ENCODE measurements around the gene CDC5L.
A peak's percentile ranks its signal among the peaks of the same experiment; 100 is the strongest.
"Not testable (repeated sequence)": the region's sequence is repeated elsewhere in the genome, so short reads cannot be mapped to it uniquely, and the experiment has no call there.

Gene CDC5L

GRCh38 chr6:44387346-44388134 is at the start of gene CDC5L:
CDC5L (plus strand) TSS chr6:44387706; CDS start chr6:44387824, 118 bp downstream.
- peak; percentile 96 to 97 for DNase-seq

GRCh38 chr6:44338228-44339122 is 49.0 kb upstream of the CDC5L start:
- DNase-seq: peak; percentile 65 to 76

GRCh38 chr6:44339301-44339700 is 48.2 kb upstream of the CDC5L start:
- DNase-seq: no peak

GRCh38 chr6:44339763-44340625 is 47.5 kb upstream of the CDC5L start:
- DNase-seq: no peak

GRCh38 chr6:44341095-44341890 is 46.2 kb upstream of the CDC5L start:
- no peak for DNase-seq

- DNase-seq: no peak
Observed at GRCh38 chr6:44342052-44342451, 45.5 kb upstream of the CDC5L start.

- no peak for DNase-seq
Observed at GRCh38 chr6:44342489-44342888, 45.0 kb upstream of the CDC5L start, which contains the start of gene SPATS1. SPATS1 (plus strand) TSS chr6:44342650; CDS start chr6:44343096, 446 bp downstream.

- DNase-seq: not testable (repeated sequence)
Observed at GRCh38 chr6:44346818-44347217, 40.7 kb upstream of the CDC5L start.

GRCh38 chr6:44349904-44350649 is 37.4 kb upstream of the CDC5L start:
- DNase-seq: no peak

GRCh38 chr6:44350650-44350994 is 36.9 kb upstream of the CDC5L start:
- DNase-seq: not testable (repeated sequence)

- no peak for DNase-seq
Observed at GRCh38 chr6:44352259-44352658, 35.2 kb upstream of the CDC5L start.

- no peak for DNase-seq
Observed at GRCh38 chr6:44353336-44353735, 34.2 kb upstream of the CDC5L start.

GRCh38 chr6:44355640-44356039 is 31.9 kb upstream of the CDC5L start:
- no peak for DNase-seq

- DNase-seq: no peak
Observed at GRCh38 chr6:44356487-44356886, 31.0 kb upstream of the CDC5L start.

GRCh38 chr6:44359973-44360372 is 27.5 kb upstream of the CDC5L start:
- DNase-seq: no peak

- no peak for DNase-seq
Observed at GRCh38 chr6:44361947-44362346, 25.6 kb upstream of the CDC5L start.

- no peak for DNase-seq
Observed at GRCh38 chr6:44363377-44363926, 24.1 kb upstream of the CDC5L start.

GRCh38 chr6:44366781-44367180 is 20.7 kb upstream of the CDC5L start:
- DNase-seq: no peak

- DNase-seq: no peak
Observed at GRCh38 chr6:44367681-44368080, 19.8 kb upstream of the CDC5L start.

GRCh38 chr6:44373051-44373450 is 14.5 kb upstream of the CDC5L start:
- DNase-seq: no peak

GRCh38 chr6:44373787-44374186 is 13.7 kb upstream of the CDC5L start:
- no peak for DNase-seq

Data from CD4-positive, alpha-beta T cell treated with Interferon alpha-2 for 1 hour (primary cell).